Common myeloid progenitor, CD34-positive (primary cell): ENCODE data around the gene RMI2.
"Not testable (repeated sequence)": the region's sequence is repeated elsewhere in the genome, so short reads cannot be mapped to it uniquely, and the experiment has no call there.

ENCODE experiments used
- CTCF ChIA-PET: fragments of 350-600 bp; sonication (Branson Sonifier 250); formaldehyde crosslinking; loops from one replicate; lab custom pipeline; 2021; ENCODE audit warnings: antibody characterized with exemption; lab: Charles Lee
- POLR2A ChIA-PET: fragments of 350-600 bp; sonication (Branson Sonifier 250); formaldehyde crosslinking; loops from one replicate; lab custom pipeline; 2021; ENCODE audit warnings: antibody characterized with exemption; lab: Charles Lee
- DNase-seq, 3 donors: peaks; one replicate each; pipeline versions ENCODE4 v3.0.0 to v3.0.0-alpha.2; 2013
- H3K27ac ChIP-seq, 2 experiments: 1 replicate in 1 of 2; 2 replicates in 1 of 2; pipeline ENCODE4 v1.7.0; 2013; ENCODE audit warnings: inconsistent platforms in 2 of 2, low read length in 2 of 2, mild to moderate bottlenecking in 2 of 2, low read depth in 1 of 2, moderate library complexity in 1 of 2; ENCODE audit not compliant: severe bottlenecking in 2 of 2, insufficient read depth in 1 of 2, poor library complexity in 1 of 2
- H3K27me3 ChIP-seq, 5 experiments: replicated peaks in 2 of 5; 1 replicate in 3 of 5; 2 replicates in 2 of 5; pipeline versions ENCODE4 v1.6.1 to v1.7.0; 2013; ENCODE audit warnings: low read length in 4 of 5, mild to moderate bottlenecking in 2 of 5, moderate library complexity in 2 of 5, inconsistent platforms in 1 of 5; ENCODE audit not compliant: insufficient read depth in 5 of 5, control insufficient read depth in 4 of 5
- H3K36me3 ChIP-seq, 4 experiments: 1 replicate in 2 of 4; 2 replicates in 2 of 4; pipeline versions ENCODE4 v1.6.1 to v1.7.0; 2013; ENCODE audit warnings: low read length in 3 of 4, control low read depth in 1 of 4, mild to moderate bottlenecking in 1 of 4; ENCODE audit not compliant: control insufficient read depth in 4 of 4, insufficient read depth in 4 of 4
- H3K4me1 ChIP-seq, 4 experiments: 1 replicate in 3 of 4; 2 replicates in 1 of 4; pipeline versions ENCODE4 v1.6.1 to v1.7.1; 2013; ENCODE audit warnings: low read length in 3 of 4, mild to moderate bottlenecking in 3 of 4, control low read depth in 1 of 4, inconsistent platforms in 1 of 4, moderate library complexity in 1 of 4; ENCODE audit not compliant: control insufficient read depth in 4 of 4, insufficient read depth in 4 of 4; ENCODE audit errors: control extremely low read depth in 1 of 4
- H3K4me3 ChIP-seq, 7 experiments: 1 replicate in 4 of 7; 2 replicates in 3 of 7; pipeline versions ENCODE4 v1.5.1 to v1.7.0; 2013; ENCODE audit warnings: mild to moderate bottlenecking in 7 of 7, low read length in 6 of 7, moderate library complexity in 6 of 7, inconsistent platforms in 2 of 7, low read depth in 2 of 7, control low read depth in 1 of 7; ENCODE audit not compliant: insufficient read depth in 4 of 7, control insufficient read depth in 1 of 7; ENCODE audit errors: extremely low read depth in 1 of 7
- H3K9me3 ChIP-seq, 5 experiments: 1 replicate in 4 of 5; 2 replicates in 1 of 5; pipeline versions ENCODE4 v1.6.1 to v1.7.1; 2013; ENCODE audit warnings: low read length in 4 of 5, mild to moderate bottlenecking in 2 of 5, inconsistent platforms in 1 of 5, low read depth in 1 of 5, moderate library complexity in 1 of 5; ENCODE audit not compliant: control insufficient read depth in 4 of 5, insufficient read depth in 2 of 5; ENCODE audit errors: control extremely low read depth in 1 of 5
- whole genome bisulfite sequencing: methylation state at CpG from one replicate; pipeline ENCODE4 v1.1.5; 2013; ENCODE audit not compliant: insufficient coverage; 5-methylcytosine and 5-hydroxymethylcytosine counted together

The RMI2 gene

DNA sequence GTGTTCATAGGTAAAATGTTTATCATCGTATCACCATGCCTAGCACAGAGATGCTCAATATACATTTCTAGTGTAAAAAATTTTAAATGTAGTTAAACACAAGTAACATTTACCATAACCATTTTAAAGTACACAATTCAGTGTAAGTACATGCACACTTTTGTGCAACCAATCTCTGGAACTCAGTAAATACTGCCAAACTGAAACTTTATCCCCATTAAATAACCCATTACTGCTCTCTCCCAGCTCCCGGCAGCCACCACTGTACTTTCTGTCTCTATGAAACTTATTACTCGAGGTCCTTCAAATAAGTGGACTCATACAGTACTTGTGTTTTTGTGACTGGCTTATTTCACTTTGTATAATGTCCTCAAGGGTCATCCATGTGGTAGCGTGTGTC is 29.0 kb downstream of the RMI2 start:
- ChIA-PET POLR2A (no interaction called here), CTCF (interaction anchor here (2.1 to 2.2 kb wide), 2 partner anchors 13 to 22 kb away, joined by 8 read pairs; no protein-coding TSS in a partner anchor)
- no peak overlapping the region for H3K27ac ChIP-seq
- WGBS = 89% methylated on average over 3 of the region's 4 CpGs
- DNase-seq = no peak
- no peaks in the 10 kb centered on the region for H3K36me3 ChIP-seq
- no peaks in the 10 kb centered on the region for H3K9me3 ChIP-seq
- H3K27me3 ChIP-seq = peaks cover 0 to 3% (median 2%) of the 10 kb centered on the region in 5 experiments
- H3K4me3 ChIP-seq = no peak overlapping the region
- H3K4me1 ChIP-seq = peaks cover 0 to 17% (median 5%) of the 10 kb centered on the region in 4 experiments

DNA sequence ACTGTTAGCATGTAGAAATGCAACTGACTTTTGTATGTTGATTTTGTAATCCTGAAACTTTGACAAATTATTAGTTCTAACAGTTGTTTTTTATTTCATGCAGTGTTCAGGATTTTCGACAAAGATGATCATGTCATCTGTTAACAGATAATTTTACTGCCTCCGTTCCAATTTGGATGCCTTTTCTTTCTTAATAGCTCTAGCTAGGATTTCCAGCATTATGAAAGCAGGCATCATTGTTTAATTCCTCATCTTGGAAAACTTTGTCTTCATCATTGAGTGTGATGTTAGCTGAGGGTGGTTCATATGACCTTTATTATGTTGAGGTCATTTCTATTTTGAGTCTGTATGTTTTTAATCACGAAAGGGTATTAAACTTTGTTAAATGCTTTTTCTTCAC is 31.9 kb downstream of the RMI2 start:
- Histone ChIP-seq H3K36me3 (peaks cover 0 to 2% (median 0%) of the 10 kb centered on the region in 4 experiments), H3K4me3 (no peak overlapping the region), H3K27me3 (peaks cover 0 to 3% (median 2%) of the 10 kb centered on the region in 5 experiments), H3K4me1 (no peaks in the 10 kb centered on the region), H3K27ac (no peak overlapping the region), H3K9me3 (no peaks in the 10 kb centered on the region)
- DNase-seq = no peak
- WGBS = 100% methylated on average over 2 of the region's 3 CpGs
- ChIA-PET POLR2A (no interaction called here), CTCF (no interaction called here)

DNA sequence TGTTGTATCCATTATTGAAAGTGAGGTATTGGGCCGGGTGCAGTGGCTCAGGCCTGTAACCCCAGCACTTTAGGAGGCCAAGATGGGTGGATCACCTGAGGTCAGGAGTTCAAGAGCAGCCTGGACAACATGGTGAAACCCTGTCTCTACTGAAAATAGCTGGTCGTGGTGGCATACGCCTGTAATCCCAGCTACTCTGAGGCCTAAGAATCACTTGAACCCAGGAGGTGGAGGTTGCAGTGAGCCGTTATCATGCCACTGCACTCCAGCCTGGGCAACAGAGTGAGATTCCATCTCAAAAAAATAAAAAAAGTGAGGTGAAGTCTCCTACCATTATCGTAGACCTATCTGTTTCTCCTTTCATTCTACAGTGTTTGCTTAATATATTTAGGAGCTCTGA is 33.7 kb downstream of the RMI2 start:
- WGBS = 95% methylated on average over 4 of the region's 5 CpGs
- H3K27ac ChIP-seq, H3K27me3 ChIP-seq, H3K4me1 ChIP-seq, POLR2A ChIA-PET, H3K36me3 ChIP-seq, DNase-seq, H3K9me3 ChIP-seq, H3K4me3 ChIP-seq: not testable (repeated sequence)
- CTCF ChIA-PET = interaction anchor here (1.2 kb wide), 1 partner anchor 11 kb away, joined by 3 read pairs; no protein-coding TSS in a partner anchor

DNA sequence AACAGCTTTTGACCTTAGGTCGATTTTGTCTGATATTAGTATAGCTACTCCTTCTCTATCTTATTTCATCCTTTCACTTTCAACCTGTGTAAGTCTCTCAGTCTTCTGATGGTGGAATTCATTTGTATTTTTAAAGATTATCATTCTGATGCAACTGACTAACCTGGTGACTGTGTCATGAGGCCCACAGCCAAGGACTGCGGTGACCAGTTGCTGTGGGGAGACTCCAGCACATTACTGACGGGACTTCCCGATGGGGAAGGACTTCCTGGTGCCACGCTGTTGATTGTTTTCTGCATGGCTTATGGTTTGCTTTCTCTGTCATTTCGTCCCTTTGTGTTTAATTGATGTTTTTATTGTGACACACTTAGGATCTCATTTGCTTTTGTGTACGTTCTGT is 34.2 kb downstream of the RMI2 start:
- Histone ChIP-seq H3K27ac (no peak overlapping the region), H3K36me3 (peaks cover 0 to 11% (median 6%) of the 10 kb centered on the region in 4 experiments), H3K27me3 (peaks cover 0 to 3% (median 0%) of the 10 kb centered on the region in 5 experiments), H3K4me1 (no peaks in the 10 kb centered on the region), H3K9me3 (no peaks in the 10 kb centered on the region), H3K4me3 (no peak overlapping the region)
- DNase-seq = peak in 1 of 3 donors; percentile 31
- CTCF ChIA-PET = interaction anchor here (1.2 kb wide), 1 partner anchor 11 kb away, joined by 3 read pairs; no protein-coding TSS in a partner anchor
- 73% methylated on average over 6 of the region's 7 CpGs for WGBS
- POLR2A ChIA-PET = no interaction called here

DNA sequence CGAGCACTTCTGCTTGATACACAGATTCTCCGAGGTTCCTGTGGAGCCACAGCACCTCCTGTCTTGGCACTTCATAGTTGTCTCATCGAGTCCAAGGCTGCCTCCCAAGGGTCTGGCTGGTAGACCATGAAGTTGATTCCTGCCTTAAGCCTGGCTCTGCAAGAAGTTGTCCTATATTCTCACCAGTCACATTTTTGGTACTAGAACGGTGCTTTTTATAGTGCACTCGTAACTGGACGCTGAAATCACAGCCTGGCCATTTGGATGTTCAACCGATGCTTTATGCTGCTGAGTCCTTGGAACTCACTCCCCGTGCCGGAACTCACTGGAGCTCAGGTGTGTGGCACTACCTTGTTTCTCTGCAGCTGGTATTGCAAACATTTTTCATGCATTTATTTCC is 35.6 kb downstream of the RMI2 start:
- Histone ChIP-seq H3K4me1 (no peaks in the 10 kb centered on the region), H3K27ac (no peak overlapping the region), H3K4me3 (no peak overlapping the region), H3K27me3 (peaks cover 0 to 3% (median 0%) of the 10 kb centered on the region in 5 experiments), H3K9me3 (no peaks in the 10 kb centered on the region), H3K36me3 (peaks cover 0 to 14% (median 7%) of the 10 kb centered on the region in 4 experiments)
- WGBS = 95% methylated on average over 7 of the region's 9 CpGs
- CTCF ChIA-PET = no interaction called here
- POLR2A ChIA-PET = no interaction called here
- DNase-seq = no peak

DNA sequence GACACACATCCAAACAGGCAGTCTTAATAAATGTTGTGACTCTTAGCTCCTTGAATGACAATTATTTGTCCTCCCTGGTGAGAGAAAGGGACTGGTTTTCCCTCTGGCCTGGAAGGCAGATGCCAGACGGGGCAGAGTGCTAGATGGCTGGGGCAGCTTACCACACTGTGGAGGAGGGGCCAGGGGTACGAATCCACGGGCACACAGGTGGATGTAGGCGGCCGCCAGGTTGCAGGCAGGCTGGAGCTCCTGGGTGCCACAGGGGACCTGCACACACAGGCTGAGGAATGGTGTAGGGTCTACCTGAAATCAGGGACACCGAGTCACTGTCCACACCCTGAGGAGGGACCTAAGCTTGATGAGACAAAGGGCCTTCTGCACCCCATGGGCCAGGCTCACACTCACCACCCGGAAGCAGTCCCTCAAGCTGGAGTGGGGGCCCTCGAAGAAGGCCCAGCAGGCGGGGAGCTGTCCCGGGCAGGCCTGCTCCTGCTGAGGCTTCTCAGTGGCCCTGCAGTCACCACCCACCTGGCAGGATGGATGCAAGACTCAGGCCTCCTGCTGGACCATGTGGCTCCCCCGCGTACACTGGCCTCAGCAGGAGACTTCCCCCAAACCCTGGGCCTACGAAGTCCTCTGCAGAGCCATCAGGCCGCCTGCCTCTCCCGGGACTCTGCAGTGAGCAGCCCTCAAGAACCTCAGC is 38.4 kb downstream of the RMI2 start:
- ChIA-PET POLR2A (no interaction called here), CTCF (interaction anchor here (1.1 to 7.2 kb wide), 4 partner anchors 9 to 148 kb away, joined by 3 to 60 read pairs (median 5); no protein-coding TSS in a partner anchor)
- peaks cover 0 to 14% (median 7%) of the 10 kb centered on the region in 4 experiments for H3K36me3 ChIP-seq
- no peak overlapping the region for H3K4me3 ChIP-seq
- 98% methylated on average over 11 of the region's 15 CpGs for WGBS
- no peaks in the 10 kb centered on the region for H3K9me3 ChIP-seq
- H3K4me1 ChIP-seq = peaks cover 0 to 3% (median 0%) of the 10 kb centered on the region in 4 experiments
- no peak overlapping the region for H3K27ac ChIP-seq
- DNase-seq = no peak
- peaks cover 0 to 12% (median 0%) of the 10 kb centered on the region in 5 experiments for H3K27me3 ChIP-seq
